Transverse colon (tissue), 4 donors: ENCODE data around the gene IL3.

ENCODE experiments used
- CTCF ChIP-seq, 5 experiments: fragments of 200-600 bp in 3 of 5; fragments of 450-650 bp in 2 of 5; sonication (generic) in 3 of 5; IDR thresholded peaks; 1 replicate in 2 of 5; 2 replicates in 3 of 5; pipeline ENCODE4 v1.5.1; 2016 to 2017; ENCODE audit warnings: antibody characterized with exemption in 5 of 5, inconsistent platforms in 3 of 5, mild to moderate bottlenecking in 2 of 5, moderate library complexity in 1 of 5
- EP300 ChIP-seq: sonication (generic); formaldehyde crosslinking; IDR thresholded peaks from one replicate; pipeline ENCODE4 v1.6.1; 2017; ENCODE audit warnings: antibody characterized with exemption, low read depth
- POLR2A ChIP-seq: fragments of 450-650 bp; IDR thresholded peaks from one replicate; pipeline ENCODE4 v1.6.1; 2016; ENCODE audit warnings: antibody characterized with exemption, mild to moderate bottlenecking, moderate library complexity
- POLR2AphosphoS5 ChIP-seq, 3 donors: sonication (generic); formaldehyde crosslinking; IDR thresholded peaks; one replicate each; pipeline ENCODE4 v1.6.1; 2016; ENCODE audit warnings: antibody characterized with exemption in 3 of 3

GRCh38 chr5:132074091-132074771 lies 13.8 kb downstream of the IL3 start:
- TF ChIP-seq CTCF (IDR thresholded peaks at IDR 0.05) (no peak), POLR2A (no peak), POLR2AphosphoS5 (IDR thresholded peaks at IDR 0.05) (no peak), EP300 (no peak)
